Ovary (tissue), 3 donors: ENCODE measurements around the gene RERE.

Experiments
- CTCF ChIP-seq, 3 donors: fragments of 450-650 bp in 2 of 3; fragments of 200-600 bp in 1 of 3; IDR thresholded peaks; one replicate each; pipeline versions ENCODE4 v1.5.1 to v1.8.0; 2016 to 2022; ENCODE audit warnings: antibody characterized with exemption in 3 of 3, mild to moderate bottlenecking in 1 of 3
- EP300 ChIP-seq: sonication (generic); formaldehyde crosslinking; IDR thresholded peaks from one replicate; pipeline ENCODE4 v1.6.1; 2017; ENCODE audit warnings: antibody characterized with exemption
- POLR2A ChIP-seq: fragments of 450-650 bp; IDR thresholded peaks from one replicate; pipeline ENCODE4 v1.6.1; 2017; ENCODE audit warnings: antibody characterized with exemption, mild to moderate bottlenecking, moderate library complexity
- donor health status: DM: no; HTN: no; CAD: no.

GRCh38 chr1:8361198-8361849 lies 456.1 kb downstream of the RERE start:
- no peak for TF ChIP-seq CTCF (IDR thresholded peaks at IDR 0.05)
- TF ChIP-seq EP300: no peak
- no peak for TF ChIP-seq POLR2A
